ENCODE measurements around the gene BEND6. TPM values are rescaled to one million over a fixed set of nuclear protein-coding genes. Genes with fewer than 3 reads are reported as not detected.

BEND6 gene
- total and polyA plus RNA-seq, 7 experiments from 2014 or later = 0.15 TPM; not detected in 6

Other genes with a start within 250 kb of the BEND6 start
- gene KIAA1586, start 91.6 kb downstream of the BEND6 start, total RNA-seq = 10 to 100 TPM; 13.5 to 21.5 (median 16.0) TPM
- 1 to 10 TPM; 7.9 to 9.6 TPM for gene KIAA1586, start 91.6 kb downstream of the BEND6 start, polyA plus RNA-seq
- gene ZNF451, start 135.1 kb downstream of the BEND6 start, total RNA-seq = 100 to 1,000 TPM in 2 of 5 experiments, 10 to 100 TPM in 3; 63.4 to 116 (median 96.6) TPM
- 10 to 100 TPM; 29.8 to 35.6 TPM for gene ZNF451, start 135.1 kb downstream of the BEND6 start, polyA plus RNA-seq
- gene BAG2, start 217.2 kb downstream of the BEND6 start, total RNA-seq = 1 to 10 TPM; 3.7 to 8.1 (median 5.1) TPM
- 1 to 10 TPM; 4.1 to 5.0 TPM for gene BAG2, start 217.2 kb downstream of the BEND6 start, polyA plus RNA-seq

Measured in naive thymus-derived CD4-positive, alpha-beta T cell (primary cell).